Endothelial cell of umbilical vein (primary cell): ENCODE results near the gene WNT11. TPM values are rescaled to one million over a fixed set of nuclear protein-coding genes. Genes with fewer than 3 reads are reported as not detected.

ENCODE experiments used
- BruUV-seq: library from RNA; stranded (reverse); fragments of 400-500 nt; replicated peaks from 2 replicates; lab custom pipeline; 2021; lab: Mats Ljungman, UMichigan
- CTCF ChIA-PET: fragments of 300-600, 350-600 bp; sonication (Branson Sonifier 250); formaldehyde crosslinking; loops from one replicate; lab custom pipeline; 2021; ENCODE audit warnings: antibody characterized with exemption, inconsistent platforms; lab: Charles Lee
- POLR2A ChIA-PET: fragments of 300-600, 350-600 bp; sonication (Branson Sonifier 250); formaldehyde crosslinking; loops from one replicate; lab custom pipeline; 2021; ENCODE audit warnings: antibody characterized with exemption, inconsistent platforms; lab: Charles Lee
- DNase-seq: peaks from one replicate; pipeline ENCODE4 v3.0.0-alpha.2; 2011; ENCODE audit warnings: low read depth, low spot score
- FAIRE-seq: peaks from 2 replicates; lab custom pipeline; 2011; peaks lifted over from hg19 to GRCh38; lab: Jason Lieb, UNC
- H2AFZ ChIP-seq: 2 replicates; pipeline ENCODE4 v1.6.0; 2012; ENCODE audit warnings: low read depth, low read length, control low read depth, inconsistent platforms
- H3K27ac ChIP-seq: 2 replicates; pipeline ENCODE4 v1.5.1; 2011; ENCODE audit warnings: low read depth, mild to moderate bottlenecking, control low read depth, low read length, moderate library complexity; ENCODE audit not compliant: insufficient read depth
- H3K27me3 ChIP-seq, 2 experiments: 2 replicates each; pipeline versions ENCODE4 v1.6.0 to v1.6.1; 2011; ENCODE audit warnings: low read length in 2 of 2, mixed read lengths in 1 of 2; ENCODE audit not compliant: control insufficient read depth in 2 of 2, insufficient read depth in 2 of 2
- H3K36me3 ChIP-seq, 2 experiments: 2 replicates in 1 of 2; 3 replicates in 1 of 2; pipeline ENCODE4 v1.5.1; 2011; ENCODE audit warnings: low read length in 2 of 2, mild to moderate bottlenecking in 1 of 2, moderate library complexity in 1 of 2; ENCODE audit not compliant: control insufficient read depth in 2 of 2, insufficient read depth in 2 of 2; ENCODE audit errors: extremely low read depth in 1 of 2
- H3K4me1 ChIP-seq: 3 replicates; pipeline ENCODE4 v1.5.1; 2011; ENCODE audit warnings: mild to moderate bottlenecking, low read length; ENCODE audit not compliant: control insufficient read depth, insufficient read depth; ENCODE audit errors: extremely low read depth
- H3K4me2 ChIP-seq: 2 replicates; pipeline ENCODE4 v1.6.1; 2011; ENCODE audit warnings: low read length, control low read depth, mixed read lengths; ENCODE audit not compliant: insufficient read depth
- H3K4me3 ChIP-seq, 3 experiments: fragments of 200-600 bp in 1 of 3; sonication (generic), shearing (Covaris generic) in 1 of 3; replicated peaks in 1 of 3; 2 replicates each; pipeline ENCODE4 v1.5.1; 2011 to 2016; ENCODE audit warnings: control low read depth in 3 of 3, low read length in 3 of 3, mild to moderate bottlenecking in 2 of 3, inconsistent platforms in 1 of 3, low read depth in 1 of 3, moderate library complexity in 1 of 3; ENCODE audit not compliant: insufficient read depth in 1 of 3
- H3K79me2 ChIP-seq: 2 replicates; pipeline ENCODE4 v1.6.0; 2012; ENCODE audit warnings: low read length, inconsistent platforms; ENCODE audit not compliant: control insufficient read depth, insufficient read depth
- H3K9ac ChIP-seq: replicated peaks from 2 replicates; pipeline ENCODE3; 2011; ENCODE audit warnings: low read length, control low read depth; ENCODE audit not compliant: insufficient read depth; ENCODE audit errors: extremely low read depth
- H3K9me1 ChIP-seq: replicated peaks from 3 replicates; pipeline ENCODE4 v1.6.0; 2011; ENCODE audit warnings: mild to moderate bottlenecking, low read length; ENCODE audit not compliant: control insufficient read depth, insufficient read depth; ENCODE audit errors: extremely low read depth
- H3K9me3 ChIP-seq: replicated peaks from 2 replicates; pipeline ENCODE4 v1.5.1; 2012; ENCODE audit warnings: low read length, inconsistent platforms; ENCODE audit not compliant: control insufficient read depth, insufficient read depth
- H4K20me1 ChIP-seq: replicated peaks from 2 replicates; pipeline ENCODE3; 2011; ENCODE audit warnings: mild to moderate bottlenecking, low read length; ENCODE audit not compliant: control insufficient read depth, insufficient read depth; ENCODE audit errors: extremely low read depth
- EZH2 ChIP-seq: IDR thresholded peaks from 2 replicates; pipeline ENCODE4 v1.6.1; 2012; ENCODE audit warnings: borderline replicate concordance, low read depth, mild to moderate bottlenecking, moderate library complexity, low read length, inconsistent platforms; ENCODE audit not compliant: severe bottlenecking
- FOS ChIP-seq: IDR thresholded peaks from 2 replicates; pipeline ENCODE4 v1.6.1; 2011; ENCODE audit warnings: mild to moderate bottlenecking, low read length, moderate library complexity, borderline replicate concordance; ENCODE audit not compliant: insufficient read depth
- GATA2 ChIP-seq: IDR thresholded peaks from 2 replicates; pipeline ENCODE4 v1.7.0; 2011; ENCODE audit warnings: low read depth, mild to moderate bottlenecking, moderate library complexity, mixed read lengths, low read length; ENCODE audit not compliant: insufficient read length, insufficient read depth
- JUN ChIP-seq: IDR thresholded peaks from 2 replicates; pipeline ENCODE4 v1.6.1; 2011; ENCODE audit warnings: borderline replicate concordance, low read depth; ENCODE audit not compliant: insufficient read length, insufficient read depth
- MYC ChIP-seq: IDR thresholded peaks from one replicate; pipeline ENCODE4 v1.6.1; 2011; ENCODE audit warnings: mild to moderate bottlenecking, low read depth, low read length
- POLR2A ChIP-seq: IDR thresholded peaks from 2 replicates; pipeline ENCODE4 v1.6.1; 2012; ENCODE audit warnings: low read depth, mild to moderate bottlenecking, control low read depth, low read length
- POLR2AphosphoS5 ChIP-seq: IDR thresholded peaks from 2 replicates; pipeline ENCODE4 v1.6.1; 2012; ENCODE audit warnings: low read depth, mild to moderate bottlenecking, control low read depth, low read length, moderate library complexity; ENCODE audit not compliant: insufficient read depth
- dilution Hi-C: fragments of 300-500 bp; cut with MboI; formaldehyde crosslinking; loops from one replicate; pipeline ENCODE4 v1.15.0; 2019; ENCODE audit warnings: low sequenced_read_pairs; ENCODE audit not compliant: extremely low pct_ligation_motif_present
- intact Hi-C: fragments of 100-400 bp; cut with micrococcal nuclease; formaldehyde crosslinking; loops from one replicate; pipeline ENCODE4 v1.10.0; 2022
- polyA plus RNA-seq, 4 experiments: library from polyadenylated mRNA; depleted of rRNA in 3 of 4; stranded (reverse) in 3 of 4; unstranded in 1 of 4; fragments of >200 nt; gene quantifications; 2 replicates each; pipeline versions ENCODE4 v1.2.1 to v1.2.3, GENCODE V29; 2011 to 2012; ENCODE audit warnings: missing spikeins in 1 of 4
- total RNA-seq: library from RNA; stranded (reverse); gene quantifications from 2 replicates; pipeline ENCODE4 v1.2.3, GENCODE V29; 2021
- TF ChIP-seq, protein P1 (sequence below): IDR thresholded peaks from 2 replicates; pipeline ENCODE4 v1.6.1; 2011; ENCODE audit not compliant: insufficient read depth, insufficient read length
- TF ChIP-seq, protein P2 (sequence below), 2 donors: IDR thresholded peaks; 1 replicate in 1 of 2; 2 replicates in 1 of 2; pipeline ENCODE4 v1.5.1; 2011; ENCODE audit warnings: low read length in 2 of 2, mild to moderate bottlenecking in 2 of 2, moderate library complexity in 2 of 2, control low read depth in 1 of 2, inconsistent platforms in 1 of 2, low read depth in 1 of 2; ENCODE audit not compliant: insufficient read depth in 1 of 2; ENCODE audit errors: extremely low read depth in 1 of 2

The WNT11 gene
- total and polyA plus RNA-seq, 2 donors (not counting 3 experiments of a cell fraction or from before 2014, with no cell fraction given): not detected

DNA sequence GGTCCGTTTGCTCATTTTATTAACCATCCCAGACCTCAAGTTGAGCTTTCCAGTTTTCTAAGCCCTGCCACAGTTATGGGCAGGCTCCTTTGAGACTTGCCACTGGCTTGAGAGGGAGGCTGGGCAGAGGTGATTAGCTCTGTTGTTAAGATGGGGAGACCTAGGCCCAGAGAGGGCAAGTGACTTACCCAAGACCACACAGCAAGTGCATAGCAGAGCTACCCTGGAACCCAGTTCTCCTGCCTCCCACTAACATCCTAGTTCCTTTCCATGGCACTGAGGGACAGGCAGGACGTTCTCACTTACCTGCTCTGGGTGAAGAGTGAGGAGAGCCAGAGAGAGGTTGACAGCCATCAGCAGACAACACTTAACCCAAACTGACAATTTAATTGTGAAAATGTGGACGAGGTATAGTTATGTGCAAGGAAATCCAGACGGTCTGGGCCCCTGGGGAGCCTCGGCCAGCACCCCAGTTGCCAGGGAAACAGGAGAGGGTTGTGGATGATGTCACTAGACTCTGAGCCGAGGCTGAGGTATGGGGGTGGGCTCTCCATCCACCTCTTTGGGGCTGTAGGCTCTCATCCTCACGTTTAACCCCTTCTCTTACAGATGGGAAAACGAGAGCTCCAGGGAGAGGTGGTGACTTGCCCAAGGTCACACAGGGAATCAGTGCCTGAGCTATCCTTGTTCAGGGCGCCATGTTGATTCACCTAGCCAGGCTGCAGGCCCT lies 12.3 kb upstream of the WNT11 start:
- DNase-seq: no peak
- dilution Hi-C loops (no loop called here), intact Hi-C loops (no loop called here)
- no peaks in the 10 kb centered on the region for H3K9me3 ChIP-seq
- no peak overlapping the region for H2AFZ ChIP-seq
- no TSS peak for BruUV-seq
- no peaks in the 10 kb centered on the region for H3K9me1 ChIP-seq
- H3K9ac ChIP-seq: no peak overlapping the region
- no peak overlapping the region for H3K4me2 ChIP-seq
- H3K4me3 ChIP-seq: no peak overlapping the region
- ChIA-PET CTCF (interaction anchor here (1.0 to 5.0 kb wide), 4 partner anchors 10 to 66 kb away, joined by 3 to 20 read pairs (median 4); no protein-coding TSS in a partner anchor), POLR2A (no interaction called here)
- TF ChIP-seq POLR2AphosphoS5 (no peak), FOS (no peak), GATA2 (no peak), EZH2 (no peak), POLR2A (no peak), MYC (no peak), JUN (no peak)
- TF ChIP-seq, protein P1, sequence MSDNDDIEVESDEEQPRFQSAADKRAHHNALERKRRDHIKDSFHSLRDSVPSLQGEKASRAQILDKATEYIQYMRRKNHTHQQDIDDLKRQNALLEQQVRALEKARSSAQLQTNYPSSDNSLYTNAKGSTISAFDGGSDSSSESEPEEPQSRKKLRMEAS: no peak
- TF ChIP-seq, protein P2, sequence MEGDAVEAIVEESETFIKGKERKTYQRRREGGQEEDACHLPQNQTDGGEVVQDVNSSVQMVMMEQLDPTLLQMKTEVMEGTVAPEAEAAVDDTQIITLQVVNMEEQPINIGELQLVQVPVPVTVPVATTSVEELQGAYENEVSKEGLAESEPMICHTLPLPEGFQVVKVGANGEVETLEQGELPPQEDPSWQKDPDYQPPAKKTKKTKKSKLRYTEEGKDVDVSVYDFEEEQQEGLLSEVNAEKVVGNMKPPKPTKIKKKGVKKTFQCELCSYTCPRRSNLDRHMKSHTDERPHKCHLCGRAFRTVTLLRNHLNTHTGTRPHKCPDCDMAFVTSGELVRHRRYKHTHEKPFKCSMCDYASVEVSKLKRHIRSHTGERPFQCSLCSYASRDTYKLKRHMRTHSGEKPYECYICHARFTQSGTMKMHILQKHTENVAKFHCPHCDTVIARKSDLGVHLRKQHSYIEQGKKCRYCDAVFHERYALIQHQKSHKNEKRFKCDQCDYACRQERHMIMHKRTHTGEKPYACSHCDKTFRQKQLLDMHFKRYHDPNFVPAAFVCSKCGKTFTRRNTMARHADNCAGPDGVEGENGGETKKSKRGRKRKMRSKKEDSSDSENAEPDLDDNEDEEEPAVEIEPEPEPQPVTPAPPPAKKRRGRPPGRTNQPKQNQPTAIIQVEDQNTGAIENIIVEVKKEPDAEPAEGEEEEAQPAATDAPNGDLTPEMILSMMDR (IDR thresholded peaks at IDR 0.05; ENCODE audit: extremely low read depth in 1 of 2, insufficient read depth in 1 of 2, low read depth in 1 of 2, low read length in 2 of 2): no peak
- H3K4me1 ChIP-seq: no peaks in the 10 kb centered on the region
- peaks cover 3 to 13% of the 10 kb centered on the region in 2 experiments for H3K27me3 ChIP-seq
- H3K36me3 ChIP-seq: no peaks in the 10 kb centered on the region
- H3K79me2 ChIP-seq: no peaks in the 10 kb centered on the region
- FAIRE-seq: no peak
- H4K20me1 ChIP-seq: no peaks in the 10 kb centered on the region
- no peak overlapping the region for H3K27ac ChIP-seq
